ENCODE measurements around the gene CDC42.

CDC42 gene

DNA sequence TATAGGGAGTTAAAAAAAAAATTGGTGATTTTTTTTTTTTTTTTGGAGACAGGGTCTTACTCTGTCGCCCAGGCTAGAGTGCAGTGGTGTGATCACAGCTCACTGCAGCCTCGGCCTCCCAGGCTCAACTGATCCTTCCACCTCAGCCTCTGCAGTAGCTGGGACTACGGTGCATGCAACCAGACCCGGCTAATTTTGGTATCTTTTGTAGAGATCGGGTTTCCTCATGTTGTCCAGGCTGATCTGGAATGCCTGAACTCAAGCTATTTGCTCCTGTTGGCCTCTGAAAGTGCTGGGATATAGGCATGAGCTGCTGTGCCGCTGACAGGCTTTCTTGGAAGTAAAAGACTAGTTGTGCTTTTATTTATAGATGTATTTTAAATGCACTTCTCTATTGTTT, 3.0 kb downstream of the CDC42 start:
- no peak for DNase-seq (ENCODE audit: low spot score)
- TF ChIP-seq, protein P1, sequence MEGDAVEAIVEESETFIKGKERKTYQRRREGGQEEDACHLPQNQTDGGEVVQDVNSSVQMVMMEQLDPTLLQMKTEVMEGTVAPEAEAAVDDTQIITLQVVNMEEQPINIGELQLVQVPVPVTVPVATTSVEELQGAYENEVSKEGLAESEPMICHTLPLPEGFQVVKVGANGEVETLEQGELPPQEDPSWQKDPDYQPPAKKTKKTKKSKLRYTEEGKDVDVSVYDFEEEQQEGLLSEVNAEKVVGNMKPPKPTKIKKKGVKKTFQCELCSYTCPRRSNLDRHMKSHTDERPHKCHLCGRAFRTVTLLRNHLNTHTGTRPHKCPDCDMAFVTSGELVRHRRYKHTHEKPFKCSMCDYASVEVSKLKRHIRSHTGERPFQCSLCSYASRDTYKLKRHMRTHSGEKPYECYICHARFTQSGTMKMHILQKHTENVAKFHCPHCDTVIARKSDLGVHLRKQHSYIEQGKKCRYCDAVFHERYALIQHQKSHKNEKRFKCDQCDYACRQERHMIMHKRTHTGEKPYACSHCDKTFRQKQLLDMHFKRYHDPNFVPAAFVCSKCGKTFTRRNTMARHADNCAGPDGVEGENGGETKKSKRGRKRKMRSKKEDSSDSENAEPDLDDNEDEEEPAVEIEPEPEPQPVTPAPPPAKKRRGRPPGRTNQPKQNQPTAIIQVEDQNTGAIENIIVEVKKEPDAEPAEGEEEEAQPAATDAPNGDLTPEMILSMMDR (IDR thresholded peaks at IDR 0.05; ENCODE audit: extremely low read depth, missing control alignments) = no peak

DNA sequence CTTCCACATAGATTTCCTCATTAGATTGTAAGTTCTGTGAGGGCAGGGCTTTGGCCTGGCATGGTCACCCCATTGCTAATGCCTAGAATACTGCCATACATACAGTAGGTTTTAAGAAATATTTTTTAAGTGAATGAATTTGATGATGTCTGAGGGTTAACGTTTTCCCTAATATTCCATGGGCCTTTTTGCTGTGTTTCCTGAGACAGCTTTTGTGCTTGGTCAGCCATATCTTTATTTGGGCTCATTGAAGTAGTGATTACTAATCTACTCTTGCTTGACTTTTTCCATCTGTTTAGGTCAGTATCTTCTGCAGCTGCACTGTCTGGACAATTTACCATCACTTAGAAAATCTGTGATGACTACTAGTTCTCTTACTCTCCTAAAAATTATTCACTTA, 3.5 kb downstream of the CDC42 start:
- TF ChIP-seq, protein P1 (IDR thresholded peaks at IDR 0.05; ENCODE audit: extremely low read depth, missing control alignments) = no peak
- no peak for DNase-seq (ENCODE audit: low spot score)

DNA sequence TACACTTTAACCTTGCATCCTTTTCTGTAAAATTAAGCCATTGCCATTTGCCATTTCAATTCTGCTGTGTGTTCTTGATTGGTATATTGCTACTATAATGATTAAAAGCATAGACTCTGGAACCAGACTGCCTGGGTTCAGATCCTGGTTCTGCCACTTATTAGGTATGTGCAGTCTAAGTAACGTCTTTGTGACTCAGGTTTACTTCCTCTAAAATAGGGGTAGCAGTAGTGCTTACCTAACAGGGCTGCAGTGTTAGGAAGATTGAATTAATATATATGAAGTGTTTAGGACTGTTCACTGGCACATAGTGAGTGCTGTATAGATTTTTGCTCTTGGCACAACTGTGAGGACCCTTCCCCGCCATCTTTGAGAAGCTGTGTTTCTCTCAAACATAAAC, 4.4 kb downstream of the CDC42 start:
- DNase-seq (ENCODE audit: low spot score) = no peak
- TF ChIP-seq, protein P1 (IDR thresholded peaks at IDR 0.05; ENCODE audit: extremely low read depth, missing control alignments) = no peak

DNA sequence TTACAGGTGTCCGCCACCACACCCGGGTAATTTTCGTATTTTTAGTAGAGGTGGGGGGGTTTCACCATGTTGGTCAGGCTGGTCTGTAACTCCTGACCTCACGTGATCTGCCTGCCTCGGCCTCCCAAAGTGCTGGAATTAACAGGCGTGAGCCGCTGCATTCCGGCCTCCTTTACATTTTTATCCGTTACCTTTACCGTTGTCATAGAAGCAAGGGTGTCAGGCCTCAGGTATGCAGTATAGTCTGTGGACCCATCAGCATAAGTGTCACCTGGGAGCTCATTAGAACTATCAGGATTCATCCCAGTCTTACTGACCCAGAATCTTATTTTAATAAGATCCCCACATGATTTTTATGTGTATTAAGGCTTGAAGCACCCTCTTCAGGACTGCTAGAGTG, 5.4 kb downstream of the CDC42 start:
- DNase-seq (ENCODE audit: low spot score) = no peak
- TF ChIP-seq, protein P1 (IDR thresholded peaks at IDR 0.05; ENCODE audit: extremely low read depth, missing control alignments) = no peak

DNA sequence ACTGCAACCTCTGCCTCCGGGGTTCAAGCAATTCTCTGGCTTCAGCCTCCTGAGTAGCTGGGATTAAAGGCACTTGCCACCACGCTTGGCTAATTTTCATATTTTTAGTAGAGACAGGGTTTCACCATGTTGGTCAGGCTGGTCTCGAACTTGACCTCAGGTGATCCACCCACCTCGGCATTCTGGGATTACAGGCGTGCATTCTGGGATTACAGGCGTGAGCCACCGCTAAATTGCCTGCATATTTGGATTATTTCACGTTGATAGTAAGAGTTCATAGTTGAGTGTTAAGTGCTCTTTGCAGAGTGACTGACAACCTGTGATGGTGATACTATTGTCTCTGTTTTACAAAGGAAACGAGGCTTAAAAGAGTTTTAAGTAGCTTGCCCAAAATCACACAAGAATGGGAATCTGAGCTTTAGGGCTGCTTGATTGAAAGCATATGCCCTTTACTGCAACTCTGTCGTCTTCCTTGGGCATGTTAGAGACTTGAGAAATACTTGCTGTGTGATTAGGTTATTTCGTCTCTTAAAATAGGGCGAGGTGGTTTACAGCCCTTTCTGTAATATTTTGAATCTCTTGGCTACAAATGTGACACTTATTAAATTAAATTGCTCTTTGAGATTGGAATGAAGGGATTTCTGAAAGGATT, 12.4 kb downstream of the CDC42 start:
- no peak for DNase-seq (ENCODE audit: low spot score)
- TF ChIP-seq, protein P1 (IDR thresholded peaks at IDR 0.05; ENCODE audit: extremely low read depth, missing control alignments) = no peak

DNA sequence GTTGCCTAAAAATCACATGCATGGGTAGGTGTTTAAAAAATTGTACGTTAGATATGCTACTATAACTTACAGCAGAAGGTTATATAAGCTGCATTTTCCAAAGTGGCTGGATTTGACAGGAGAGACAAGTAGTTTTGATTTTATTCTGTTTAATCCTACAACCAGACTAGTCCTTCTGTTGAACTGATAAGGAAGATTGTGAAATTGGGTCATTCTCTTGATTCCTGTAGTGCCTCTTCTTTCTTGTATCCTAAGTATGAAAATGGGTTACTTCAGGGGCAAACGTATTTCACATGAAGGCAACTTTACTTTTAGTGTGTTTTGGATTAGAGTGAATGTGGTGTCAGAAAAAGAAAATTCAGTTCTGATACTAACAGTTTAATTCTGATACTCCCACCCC, 19.0 kb downstream of the CDC42 start:
- TF ChIP-seq, protein P1 (IDR thresholded peaks at IDR 0.05; ENCODE audit: extremely low read depth, missing control alignments) = no peak
- no peak for DNase-seq (ENCODE audit: low spot score)

DNA sequence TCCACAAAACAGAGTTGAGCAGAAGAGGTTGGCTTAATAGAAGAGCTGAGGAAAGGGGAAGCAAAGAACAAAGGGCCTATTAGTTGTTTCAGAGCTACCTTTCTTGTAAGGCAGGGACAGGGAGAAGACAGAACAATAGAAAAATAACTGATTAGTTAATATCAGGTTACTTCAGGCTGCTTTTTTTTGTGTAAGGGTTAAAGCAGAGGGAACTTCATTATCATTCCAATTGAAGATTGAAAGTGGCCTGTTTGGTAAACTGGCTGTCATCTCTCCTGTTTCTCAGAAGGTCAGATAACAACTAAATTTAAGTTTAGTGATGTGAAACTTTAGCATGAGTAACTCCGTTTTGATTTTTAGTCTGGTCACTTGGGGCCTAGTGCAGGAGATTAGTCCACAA, 22.3 kb downstream of the CDC42 start:
- TF ChIP-seq, protein P1 (IDR thresholded peaks at IDR 0.05; ENCODE audit: extremely low read depth, missing control alignments) = no peak

More for the DNA sequence above, 22.3 kb downstream of the CDC42 start:
- DNase-seq (ENCODE audit: low spot score) = no peak

Data from GM20000 (cell line).